Esophagus muscularis mucosa (tissue), 4 donors: Measurements from ENCODE around the gene RBBP4. TPM values are rescaled to one million over a fixed set of nuclear protein-coding genes. Genes with fewer than 3 reads are reported as not detected.

Source experiments
- DNase-seq: peaks from one replicate; pipeline ENCODE4 v3.0.0-alpha.2; 2017; ENCODE audit errors: extremely low spot score
- H3K27ac ChIP-seq, 4 donors: fragments of 200-600 bp; sonication (generic); replicated peaks in 1 of 4; 1 replicate in 3 of 4; 2 replicates in 1 of 4; pipeline ENCODE4 v1.5.1; 2016 to 2019; ENCODE audit warnings: mild to moderate bottlenecking in 1 of 4
- H3K27me3 ChIP-seq, 4 donors: fragments of 200-600 bp; sonication (generic); one replicate each; pipeline versions ENCODE4 v1.5.1 to v1.6.0; 2016 to 2019
- H3K36me3 ChIP-seq, 4 donors: fragments of 200-600 bp; sonication (generic); one replicate each; pipeline ENCODE4 v1.5.1; 2016 to 2019
- H3K4me1 ChIP-seq, 4 donors: fragments of 200-600 bp; sonication (generic); one replicate each; pipeline ENCODE4 v1.5.1; 2016 to 2019
- H3K4me3 ChIP-seq, 4 donors: fragments of 200-600 bp; sonication (generic); 1 replicate in 2 of 4; 2 replicates in 2 of 4; pipeline ENCODE4 v1.5.1; 2016 to 2019; ENCODE audit warnings: mild to moderate bottlenecking in 4 of 4, moderate library complexity in 1 of 4
- H3K9me3 ChIP-seq, 4 donors: fragments of 200-600 bp; sonication (generic); 1 replicate in 3 of 4; 2 replicates in 1 of 4; pipeline ENCODE4 v1.5.1; 2016 to 2019
- EP300 ChIP-seq: sonication (generic); formaldehyde crosslinking; IDR thresholded peaks from one replicate; pipeline ENCODE4 v1.6.1; 2017; ENCODE audit warnings: antibody characterized with exemption
- POLR2A ChIP-seq: fragments of 450-650 bp; IDR thresholded peaks from one replicate; pipeline ENCODE4 v1.6.1; 2017; ENCODE audit warnings: antibody characterized with exemption, moderate library complexity, mild to moderate bottlenecking, low read depth
- POLR2AphosphoS5 ChIP-seq, 2 donors: sonication (generic); formaldehyde crosslinking; IDR thresholded peaks; one replicate each; pipeline ENCODE4 v1.6.1; 2017; ENCODE audit warnings: antibody characterized with exemption in 2 of 2
- WGBS: methylation state at CpG from one replicate; pipeline ENCODE4 v1.1.5; 2018; 5-methylcytosine and 5-hydroxymethylcytosine counted together
- intact Hi-C: fragments of 100-400 bp; cut with DNase I; formaldehyde crosslinking; loops from one replicate; pipeline ENCODE4 v1.15.1; 2023
- total RNA-seq, 4 donors: library from RNA; depleted of rRNA; stranded (reverse); fragments of >200 nt; gene quantifications; one replicate each; pipeline versions ENCODE4 v1.1.0 to v1.2.1, GENCODE V29; 2016
- TF ChIP-seq, protein P1 (sequence below), 3 experiments: fragments of 200-600 bp in 2 of 3; fragments of 450-650 bp in 1 of 3; sonication (generic) in 2 of 3; IDR thresholded peaks; one replicate each; pipeline ENCODE4 v1.5.1; 2017 to 2019; ENCODE audit warnings: antibody characterized with exemption in 3 of 3, mild to moderate bottlenecking in 2 of 3, moderate library complexity in 1 of 3

The RBBP4 gene
- total RNA-seq, 4 donors from 2014 or later, result 83.0 to 98.8 (median 92.2) TPM

DNA sequence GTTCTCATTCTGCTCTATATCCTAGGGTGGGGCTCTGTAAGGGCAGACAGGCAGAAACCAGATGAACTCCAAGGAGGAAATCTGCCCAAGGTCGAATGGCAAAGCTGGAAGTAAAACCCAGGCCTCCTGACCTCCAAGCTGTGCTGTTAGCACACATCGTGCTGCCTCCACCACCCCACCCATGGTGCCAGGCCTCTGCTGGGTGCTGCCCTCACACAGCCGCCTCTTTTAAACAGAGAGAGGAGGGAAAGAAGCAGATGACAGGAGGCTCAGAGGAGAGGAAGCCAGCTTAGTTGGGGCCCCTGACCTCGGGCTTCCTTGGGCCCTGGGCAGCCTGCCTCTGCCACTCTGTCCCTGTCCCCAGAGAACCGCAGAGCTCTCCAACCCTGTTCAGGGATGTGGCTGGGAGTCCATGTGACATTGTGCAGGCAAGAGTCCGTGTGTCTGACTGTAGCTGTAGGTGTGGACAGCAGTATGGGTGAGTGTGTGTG is 50.5 kb downstream of the RBBP4 start:
- peak overlapping the region; percentile 63 to 93 (median 76) for H3K4me3 ChIP-seq
- TF ChIP-seq POLR2AphosphoS5 (IDR thresholded peaks at IDR 0.05), result peak in 1 of 2 donors; percentile 9
- TF ChIP-seq, protein P1, sequence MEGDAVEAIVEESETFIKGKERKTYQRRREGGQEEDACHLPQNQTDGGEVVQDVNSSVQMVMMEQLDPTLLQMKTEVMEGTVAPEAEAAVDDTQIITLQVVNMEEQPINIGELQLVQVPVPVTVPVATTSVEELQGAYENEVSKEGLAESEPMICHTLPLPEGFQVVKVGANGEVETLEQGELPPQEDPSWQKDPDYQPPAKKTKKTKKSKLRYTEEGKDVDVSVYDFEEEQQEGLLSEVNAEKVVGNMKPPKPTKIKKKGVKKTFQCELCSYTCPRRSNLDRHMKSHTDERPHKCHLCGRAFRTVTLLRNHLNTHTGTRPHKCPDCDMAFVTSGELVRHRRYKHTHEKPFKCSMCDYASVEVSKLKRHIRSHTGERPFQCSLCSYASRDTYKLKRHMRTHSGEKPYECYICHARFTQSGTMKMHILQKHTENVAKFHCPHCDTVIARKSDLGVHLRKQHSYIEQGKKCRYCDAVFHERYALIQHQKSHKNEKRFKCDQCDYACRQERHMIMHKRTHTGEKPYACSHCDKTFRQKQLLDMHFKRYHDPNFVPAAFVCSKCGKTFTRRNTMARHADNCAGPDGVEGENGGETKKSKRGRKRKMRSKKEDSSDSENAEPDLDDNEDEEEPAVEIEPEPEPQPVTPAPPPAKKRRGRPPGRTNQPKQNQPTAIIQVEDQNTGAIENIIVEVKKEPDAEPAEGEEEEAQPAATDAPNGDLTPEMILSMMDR (IDR thresholded peaks at IDR 0.05), result no peak
- intact Hi-C loops, result no loop called here
- H3K9me3 ChIP-seq, result no peaks in the 10 kb centered on the region
- 19% methylated on average over 4 of the region's 6 CpGs for WGBS
- H3K4me1 ChIP-seq, result peaks cover 33 to 91% (median 79%) of the 10 kb centered on the region in 4 donors
- H3K36me3 ChIP-seq, result peaks cover 0 to 12% (median 5%) of the 10 kb centered on the region in 4 donors
- DNase-seq, result no peak
- peak overlapping the region; percentile 94 to 99 (median 98) for H3K27ac ChIP-seq
- H3K27me3 ChIP-seq, result no peaks in the 10 kb centered on the region

DNA sequence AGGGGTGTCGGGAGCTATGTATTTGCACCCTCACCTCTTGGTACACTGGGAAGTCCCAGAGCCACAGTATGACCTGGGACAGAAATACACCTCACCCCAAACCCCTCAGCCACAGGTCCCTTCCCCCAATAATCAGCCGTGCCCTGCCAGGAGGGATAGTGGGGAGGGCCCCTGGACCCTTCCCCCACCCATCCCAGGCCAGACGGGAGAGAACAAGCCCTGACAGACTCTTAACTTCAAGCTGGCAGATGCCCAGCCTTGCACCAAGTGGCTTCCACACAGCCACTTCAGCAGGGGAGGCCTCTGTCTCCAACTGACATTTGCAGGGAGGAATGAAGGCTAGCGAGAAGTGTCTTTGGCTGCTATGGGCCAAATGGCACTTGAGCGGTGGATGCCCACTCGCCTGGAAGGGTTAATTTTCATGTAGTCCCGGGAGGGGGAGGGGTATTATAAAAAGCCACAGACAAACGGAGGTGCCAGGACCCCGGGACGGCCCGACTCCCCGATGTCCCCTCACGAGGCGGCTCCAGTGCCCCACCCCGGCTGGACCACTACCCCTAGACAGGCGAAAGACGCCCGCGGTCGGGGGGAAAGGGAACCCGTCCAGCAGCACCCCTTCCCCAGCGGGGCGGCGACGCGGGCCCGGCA is 51.1 kb downstream of the RBBP4 start:
- intact Hi-C loops, result no loop called here

DNA sequence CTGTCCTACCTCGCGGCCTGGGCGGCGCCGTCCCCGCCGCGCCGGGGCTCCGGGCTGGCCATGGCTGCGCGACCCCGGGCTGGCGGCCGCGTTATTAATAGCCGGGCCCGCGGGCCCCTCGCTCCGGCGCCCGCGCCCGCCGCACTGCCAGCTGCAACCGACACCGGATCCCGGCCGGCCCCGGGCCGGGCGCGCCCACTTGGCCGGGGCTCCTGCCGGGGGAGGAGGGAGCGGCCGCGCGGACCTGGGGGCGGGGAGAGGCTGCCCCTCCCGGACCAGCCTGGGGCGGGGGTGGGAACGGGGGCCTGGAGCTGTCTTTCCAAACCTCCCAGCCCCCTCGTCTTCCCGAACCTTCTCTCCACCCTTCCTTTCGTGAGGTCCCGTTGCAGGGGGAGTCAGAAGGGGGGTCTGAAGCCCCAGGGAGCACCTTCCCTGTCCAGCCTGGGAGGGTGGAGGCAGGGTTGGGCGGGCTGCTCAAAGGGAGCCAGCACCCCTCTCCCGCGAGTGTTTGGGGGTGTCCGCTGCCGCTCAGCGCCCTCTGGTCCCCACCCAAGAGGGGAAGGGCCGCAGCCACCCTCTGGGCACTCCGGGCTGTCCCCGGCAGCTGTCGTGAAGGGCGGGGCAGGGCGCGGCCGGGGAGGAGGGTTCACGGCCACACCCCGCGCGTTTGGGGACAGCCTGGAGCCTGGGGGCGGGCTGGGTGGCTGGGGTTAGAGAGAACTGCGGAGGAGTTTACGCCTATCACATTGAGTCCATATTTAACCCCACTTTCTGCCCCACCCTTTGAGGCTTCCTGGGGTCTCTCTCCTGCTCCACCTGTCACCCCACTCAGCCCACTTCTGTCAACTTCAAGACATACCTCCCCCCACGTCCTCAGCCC is 51.8 kb downstream of the RBBP4 start, which contains the start of gene SYNC:
TSS of gene SYNC (minus strand) at position 172 of the 880 bp plus-strand sequence. CDS start at position 62, 110 bp downstream.
- peak within 1 kb of the TSS; percentile 94 to 99 (median 98) for H3K27ac ChIP-seq
- peaks cover 33 to 91% (median 78%) of the 10 kb centered on the region in 4 donors for H3K4me1 ChIP-seq
- no peaks in the 10 kb centered on the region for H3K9me3 ChIP-seq
- no peaks in the 10 kb centered on the region for H3K27me3 ChIP-seq
- peak within 1 kb of the TSS; percentile 63 to 93 (median 76) for H3K4me3 ChIP-seq
- intact Hi-C loops, result no loop called here
- DNase-seq, result no peak
- 2% methylated on average over 19 of the region's 70 CpGs for WGBS
- H3K36me3 ChIP-seq, result no peaks in the 10 kb centered on the region
- TF ChIP-seq EP300, result no peak
- TF ChIP-seq, protein P1 (IDR thresholded peaks at IDR 0.05), result no peak
- peak; percentile 25 to 81 for TF ChIP-seq POLR2AphosphoS5 (IDR thresholded peaks at IDR 0.05)
- TF ChIP-seq POLR2A, result peak; percentile 73

More for the DNA sequence above, 51.1 kb downstream of the RBBP4 start:
- H3K4me1 ChIP-seq, result peaks cover 33 to 91% (median 80%) of the 10 kb centered on the region in 4 donors
- DNase-seq, result no peak
- peak overlapping the region; percentile 63 to 93 (median 76) for H3K4me3 ChIP-seq
- TF ChIP-seq POLR2AphosphoS5 (IDR thresholded peaks at IDR 0.05), result peak in 1 of 2 donors; percentile 13
- TF ChIP-seq, protein P1 (IDR thresholded peaks at IDR 0.05), result no peak
- no peak for TF ChIP-seq POLR2A
- H3K9me3 ChIP-seq, result no peaks in the 10 kb centered on the region
- no peaks in the 10 kb centered on the region for H3K27me3 ChIP-seq
- H3K27ac ChIP-seq, result peak overlapping the region; percentile 94 to 99 (median 98)
- H3K36me3 ChIP-seq, result peaks cover 0 to 6% (median 2%) of the 10 kb centered on the region in 4 donors
- 14% methylated on average over 9 of the region's 27 CpGs for WGBS

DNA sequence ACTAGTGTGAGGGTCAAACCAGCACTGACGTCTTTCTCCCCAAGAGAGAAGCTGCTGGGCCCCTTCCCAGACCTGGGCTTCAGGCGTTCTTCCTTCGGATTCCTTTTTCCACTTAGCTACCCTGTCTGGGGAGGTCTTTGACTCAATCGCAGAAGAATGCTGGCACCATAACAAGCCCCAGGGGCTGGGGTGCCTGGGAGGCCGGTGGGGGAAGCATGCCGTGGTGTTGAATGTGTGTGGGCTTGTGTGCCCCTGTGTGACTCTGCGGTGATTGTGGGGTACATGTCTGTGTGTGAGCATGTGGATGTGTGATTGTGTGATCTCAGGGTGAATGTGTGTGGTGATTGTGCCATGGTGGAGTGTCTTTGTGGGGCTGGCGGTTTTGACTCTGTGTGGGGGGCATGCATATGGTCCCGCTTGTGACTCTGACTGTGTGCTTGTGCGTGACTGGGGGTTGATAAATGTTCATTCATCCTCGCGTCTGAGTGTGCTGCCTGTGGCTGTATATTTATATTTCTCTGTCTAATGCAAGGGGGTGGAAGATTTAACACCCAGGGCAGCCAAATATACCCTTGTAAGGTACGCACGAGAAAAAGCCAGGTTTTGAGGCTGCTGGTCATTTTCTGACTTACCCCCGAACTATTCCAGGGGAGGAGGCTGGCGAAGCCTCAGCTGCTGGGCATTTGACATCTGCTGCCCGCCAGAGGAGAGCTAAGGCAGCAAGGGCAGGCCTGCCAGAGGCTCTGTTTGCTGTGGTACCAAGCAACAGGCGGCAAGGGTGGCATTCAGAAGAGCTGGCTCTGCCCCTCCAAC is 52.7 kb downstream of the RBBP4 start:
- no peak for DNase-seq
- Histone ChIP-seq H3K9me3 (no peaks in the 10 kb centered on the region), H3K4me1 (peaks cover 33 to 83% (median 72%) of the 10 kb centered on the region in 4 donors), H3K27me3 (no peaks in the 10 kb centered on the region), H3K4me3 (peak overlapping the region; percentile 63 to 93 (median 76)), H3K27ac (peak overlapping the region; percentile 94 to 99 (median 98)), H3K36me3 (no peaks in the 10 kb centered on the region)
- TF ChIP-seq EP300, result peak; percentile 26
- TF ChIP-seq, protein P1 (IDR thresholded peaks at IDR 0.05), result no peak
- peak; percentile 62 to 86 for TF ChIP-seq POLR2AphosphoS5 (IDR thresholded peaks at IDR 0.05)
- no peak for TF ChIP-seq POLR2A
- intact Hi-C loops, result no loop called here
- WGBS, result 27% methylated on average over 11 of the region's 18 CpGs
